Right renal pelvis (tissue), 4 donors: ENCODE measurements around the gene ZDHHC8. TPM values are rescaled to one million over a fixed set of nuclear protein-coding genes. Genes with fewer than 3 reads are reported as not detected.

Source experiments
- DNase-seq, 4 donors: peaks; one replicate each; pipeline ENCODE4 v3.0.0-alpha.2; 2013; ENCODE audit warnings: low read depth in 4 of 4, low spot score in 3 of 4, missing footprints in 1 of 4
- polyA plus RNA-seq, 4 donors: library from polyadenylated mRNA; unstranded; fragments of 120-200 nt; gene quantifications; one replicate each; pipeline ENCODE4 v1.2.1, GENCODE V29; 2013; ENCODE audit not compliant: insufficient read length in 4 of 4

The ZDHHC8 gene
- polyA plus RNA-seq, 4 donors: 34.7 to 55.9 (median 40.9) TPM

DNA sequence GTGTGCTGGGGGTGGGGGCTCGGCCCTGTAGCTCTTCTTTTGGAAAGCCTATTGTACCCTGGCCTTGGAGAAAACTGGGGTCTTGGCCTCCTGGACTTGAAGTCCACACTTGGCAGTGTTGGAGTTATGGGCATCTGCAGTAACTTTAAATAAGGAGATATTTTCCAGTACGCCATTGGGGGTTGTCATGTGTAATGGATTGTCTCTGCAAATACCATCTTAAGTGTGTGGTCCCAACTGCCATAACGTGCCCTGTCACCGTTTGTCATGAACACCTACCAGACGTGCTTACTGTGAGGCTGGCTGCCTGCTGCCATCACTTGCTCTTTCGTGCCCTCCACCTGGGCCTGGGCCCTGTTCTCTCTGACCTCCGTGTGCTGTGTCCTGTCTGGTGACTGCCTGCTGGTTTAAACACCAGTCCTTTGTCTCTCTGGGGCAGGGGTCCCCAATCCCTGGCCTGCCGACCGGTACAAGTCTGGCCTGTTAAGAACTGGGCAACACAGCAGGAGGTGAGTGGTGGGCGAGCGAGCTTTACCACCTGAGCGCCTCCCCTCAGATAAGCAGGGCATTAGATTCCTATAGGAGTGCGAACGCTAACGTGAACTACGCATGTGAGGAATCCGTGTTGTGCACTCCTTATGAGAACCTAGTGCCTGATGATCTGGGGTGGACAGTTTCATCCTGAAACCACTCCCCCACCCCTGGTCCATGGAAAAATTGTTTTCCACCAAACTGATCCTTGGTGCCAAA is 3.6 kb upstream of the ZDHHC8 start:
- DNase-seq: no peak

DNA sequence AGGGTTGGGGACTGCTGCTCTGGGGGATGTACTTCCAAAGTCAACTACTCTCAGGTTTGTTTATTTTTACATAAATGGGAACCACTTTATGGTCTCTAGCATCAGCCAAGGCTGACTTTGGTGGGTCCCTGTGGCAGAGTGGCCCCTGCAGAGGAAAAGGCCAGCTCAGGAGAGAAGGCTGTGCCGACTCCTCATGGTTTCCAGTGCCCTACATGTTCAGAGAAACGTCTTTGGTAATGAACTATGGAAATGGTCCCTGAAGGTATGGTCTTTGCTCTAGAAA is 3.0 kb upstream of the ZDHHC8 start:
- no peak for DNase-seq

DNA sequence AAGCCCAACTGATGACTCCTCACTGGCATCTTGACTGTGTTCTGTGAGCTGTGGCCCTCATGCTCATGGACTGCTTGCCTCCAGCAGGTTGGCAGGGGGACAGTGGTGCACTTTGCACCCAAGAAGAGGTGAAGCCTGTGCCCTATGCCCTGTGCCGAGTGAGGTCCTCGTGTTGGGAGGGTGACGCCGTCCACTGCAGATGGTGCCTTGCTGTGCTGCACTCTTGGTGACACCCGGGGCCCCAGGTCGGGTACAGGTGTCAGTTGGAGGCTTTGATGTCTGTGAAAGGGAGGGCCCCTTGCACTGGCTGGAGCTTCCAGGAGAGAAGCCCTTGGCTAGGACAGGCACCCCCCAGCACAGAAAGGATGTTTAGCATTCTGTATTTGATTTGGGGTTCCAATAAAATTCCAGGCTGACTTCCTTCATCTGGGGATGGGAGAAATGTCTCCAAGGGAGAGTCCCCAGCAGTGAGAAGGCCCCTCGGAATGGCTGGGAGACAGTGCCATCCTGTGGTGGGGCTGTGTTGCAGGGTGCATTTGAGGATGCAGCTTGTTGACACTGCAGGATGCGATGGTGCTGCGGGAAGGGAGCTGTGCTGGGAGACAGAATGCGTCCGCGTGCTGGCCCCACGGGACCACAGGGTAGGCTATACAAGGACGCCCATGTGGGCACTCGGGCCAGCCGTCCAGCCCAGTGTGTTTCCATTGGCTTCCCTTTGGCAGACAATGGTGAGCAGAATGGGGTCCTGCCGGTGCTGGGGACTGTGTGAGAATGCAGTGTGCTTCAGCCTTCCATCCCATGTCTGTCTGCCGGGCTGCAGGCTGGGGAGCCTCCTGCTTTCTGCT is 2.5 kb upstream of the ZDHHC8 start:
- DNase-seq: no peak

DNA sequence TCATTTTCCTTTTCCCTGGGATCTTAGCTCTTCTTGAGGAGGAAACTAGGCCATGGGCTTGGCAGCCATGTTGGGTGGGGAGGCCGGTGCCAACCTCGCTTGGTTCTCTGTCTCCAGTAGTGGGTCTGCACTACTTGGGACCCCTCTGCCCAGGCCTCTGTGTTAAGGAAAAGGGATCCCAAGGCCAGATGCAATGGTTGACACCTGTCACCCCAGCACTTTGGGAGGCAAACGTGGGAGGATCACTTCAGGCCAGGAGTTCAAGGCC is 1.9 kb upstream of the ZDHHC8 start:
- no peak for DNase-seq

DNA sequence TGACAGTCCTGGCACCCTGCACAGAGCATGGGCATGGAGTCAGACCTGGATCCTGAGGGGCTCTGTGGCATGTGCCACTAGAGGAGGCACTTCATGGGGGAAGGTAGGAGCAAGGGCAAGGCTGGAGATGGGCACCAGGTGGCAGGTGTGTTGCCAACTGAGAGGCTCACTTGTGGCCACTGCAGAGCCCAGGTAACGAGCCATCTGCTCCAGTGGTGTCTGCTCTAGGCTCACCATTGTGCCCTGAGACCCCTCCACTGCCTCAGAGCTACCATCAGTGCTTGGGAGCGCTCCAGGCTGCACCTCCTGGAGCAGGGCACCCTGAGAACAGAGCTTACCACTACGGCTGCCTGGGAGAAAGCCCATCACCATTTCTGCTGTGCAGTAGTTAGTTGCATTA is 1.3 kb upstream of the ZDHHC8 start:
- no peak for DNase-seq

DNA sequence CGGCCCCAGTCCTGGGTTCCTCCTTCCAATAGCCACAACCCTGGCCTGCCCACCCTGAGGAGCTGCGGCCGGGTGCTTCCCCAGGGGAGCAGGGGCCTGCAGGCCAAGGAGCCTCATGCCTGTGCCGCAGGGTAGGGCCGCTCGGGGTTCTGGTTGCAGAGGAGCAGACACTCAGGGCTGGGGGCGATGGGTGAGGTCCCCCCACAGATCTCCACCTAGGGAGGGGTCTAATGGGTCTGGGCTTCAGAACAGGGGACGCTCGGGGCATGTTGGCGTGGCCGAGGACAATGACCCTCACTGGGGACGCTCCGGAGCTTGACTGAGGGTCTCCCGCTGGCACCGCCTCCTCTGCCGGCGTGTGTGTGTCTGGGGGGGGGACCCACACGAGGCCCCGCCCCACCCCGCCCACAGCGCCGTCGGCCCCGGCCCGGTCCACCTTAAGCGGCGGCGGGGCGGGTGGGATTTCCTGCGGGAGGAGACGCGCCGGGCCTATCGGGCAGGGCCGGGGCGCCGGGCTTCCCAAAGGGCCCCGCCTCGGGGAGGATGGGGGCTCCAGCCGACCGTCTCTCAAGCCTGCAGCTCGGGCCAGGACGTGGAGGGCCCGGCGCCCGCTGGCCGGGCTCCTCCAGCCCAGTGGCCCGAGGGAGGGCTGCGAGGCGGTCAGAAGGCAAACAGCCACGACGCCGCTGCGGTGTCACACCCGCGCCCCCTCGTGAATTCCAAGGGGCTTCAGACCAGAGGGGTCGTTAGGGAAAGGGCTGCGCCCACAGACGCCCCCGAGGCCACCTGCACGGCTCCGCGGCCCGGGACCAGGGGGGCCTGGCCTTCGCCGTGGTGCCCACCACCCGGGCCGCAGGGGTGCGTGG is 640 bp upstream of the ZDHHC8 start:
- DNase-seq: peak; percentile 54 to 65 (median 62)

DNA sequence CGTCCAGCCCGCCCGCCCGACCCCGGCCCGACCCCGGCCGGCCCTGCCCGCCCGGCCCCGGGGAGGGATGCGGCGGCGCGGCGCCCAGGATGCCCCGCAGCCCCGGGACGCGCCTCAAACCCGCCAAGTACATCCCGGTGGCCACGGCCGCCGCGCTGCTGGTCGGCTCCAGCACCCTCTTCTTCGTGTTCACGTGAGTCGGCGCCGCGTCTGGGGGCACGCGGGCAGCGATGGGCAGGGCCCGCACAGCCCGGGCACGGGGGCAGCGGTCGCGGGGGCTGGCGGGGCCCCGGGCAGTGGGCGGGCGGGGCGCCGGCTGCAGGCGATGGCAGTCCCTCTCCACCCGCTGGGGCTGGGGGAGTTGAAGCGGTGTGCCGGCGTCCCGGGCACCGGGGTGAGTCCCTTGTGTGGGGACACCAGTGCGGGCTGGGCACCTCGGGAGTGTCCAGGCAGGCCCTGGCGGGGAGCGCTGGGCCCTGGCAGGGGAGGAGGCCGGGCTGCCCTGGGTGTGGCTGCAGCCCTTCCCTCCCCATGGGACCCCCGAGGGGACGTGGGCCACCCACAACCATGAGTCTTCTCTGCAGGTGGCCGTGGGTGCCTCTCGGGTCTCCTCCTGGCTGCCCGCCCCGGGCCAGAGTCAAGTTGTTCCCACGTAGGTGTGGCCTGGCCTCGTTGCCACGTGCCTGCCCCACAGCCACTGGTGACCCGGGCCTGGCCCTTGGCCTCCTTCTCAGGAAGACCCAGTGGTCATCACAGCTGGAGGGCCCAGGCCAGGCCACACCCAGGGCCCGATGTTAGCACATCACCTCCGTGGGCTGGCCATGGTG is 468 bp downstream of the ZDHHC8 start:
- no peak for DNase-seq

DNA sequence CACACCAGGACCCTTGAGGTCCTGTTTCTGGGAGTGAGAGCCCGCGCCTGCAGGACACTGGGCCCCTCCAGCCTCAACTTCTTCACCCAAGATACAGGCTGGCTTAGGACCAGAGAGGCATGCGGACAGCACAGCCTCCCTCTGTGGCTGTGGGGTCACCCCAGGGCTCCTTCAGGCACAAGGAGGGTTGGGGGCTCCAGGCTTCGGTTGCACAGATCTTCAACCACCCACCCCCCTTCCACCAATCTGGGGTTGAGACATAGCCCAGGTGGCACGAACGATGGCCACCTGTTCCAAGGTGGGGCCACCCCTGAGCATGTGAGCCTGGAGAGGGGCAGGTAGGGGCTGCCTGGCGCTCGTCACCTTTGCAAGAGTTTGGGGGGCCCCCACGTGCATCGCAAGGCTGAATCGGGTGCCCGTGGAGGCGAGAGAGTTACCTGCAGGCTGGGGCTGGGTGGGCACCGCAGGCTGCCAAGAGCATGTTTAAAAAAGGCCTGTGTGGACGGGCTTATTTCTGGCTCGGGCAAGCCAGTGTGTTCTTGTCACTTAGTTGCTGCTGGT is 1.2 kb downstream of the ZDHHC8 start:
- DNase-seq: no peak

DNA sequence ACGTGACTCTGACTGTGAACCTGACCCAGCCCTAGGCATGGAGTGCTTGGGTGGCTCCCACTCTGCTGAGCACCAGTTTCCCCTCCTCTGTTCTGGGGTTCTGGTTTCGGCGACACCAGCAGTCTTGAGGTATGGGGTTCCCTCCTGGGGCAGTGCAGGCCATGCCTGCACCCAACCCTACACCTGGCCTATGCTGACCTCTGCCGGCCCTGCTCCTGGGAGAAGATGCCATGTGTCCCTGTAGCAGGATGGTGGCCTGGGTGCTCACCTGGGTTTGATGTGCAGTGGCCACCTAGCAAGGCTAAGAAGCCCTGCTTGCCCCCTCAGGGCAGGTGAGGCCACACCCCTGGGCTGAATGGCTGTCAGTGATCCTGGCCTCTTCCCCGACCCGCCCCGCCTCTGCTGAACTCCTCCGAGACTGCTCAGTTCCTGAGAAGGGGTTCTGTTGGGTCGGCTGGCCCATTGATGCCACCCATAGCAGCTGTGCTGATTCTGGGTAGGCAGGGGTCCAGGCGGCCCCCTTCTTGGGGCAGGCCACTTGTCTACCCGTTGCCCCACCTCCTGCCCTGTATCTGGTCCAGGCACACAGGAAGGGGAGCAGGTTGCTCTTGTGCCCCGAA is 2.4 kb downstream of the ZDHHC8 start:
- no peak for DNase-seq

DNA sequence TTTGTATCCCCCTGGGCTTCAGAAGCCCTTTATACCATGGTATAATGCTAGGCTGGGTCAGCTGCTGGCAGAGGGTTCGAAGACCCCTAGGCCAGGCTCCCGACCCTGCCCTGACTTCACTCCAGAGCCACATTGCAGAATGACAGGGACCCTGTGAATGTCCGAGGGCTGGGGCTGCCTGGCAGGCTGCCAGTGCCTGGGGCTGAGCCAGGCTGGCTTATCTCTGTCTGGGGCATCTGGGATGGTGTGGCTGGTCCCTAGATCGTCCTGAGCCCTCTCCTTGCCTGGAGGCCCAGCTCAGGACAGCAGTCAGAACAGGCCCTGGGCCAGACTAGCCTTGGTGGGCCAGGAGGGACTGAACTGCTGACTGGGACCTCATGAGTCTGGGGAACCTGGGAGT is 3.7 kb downstream of the ZDHHC8 start:
- DNase-seq: no peak

DNA sequence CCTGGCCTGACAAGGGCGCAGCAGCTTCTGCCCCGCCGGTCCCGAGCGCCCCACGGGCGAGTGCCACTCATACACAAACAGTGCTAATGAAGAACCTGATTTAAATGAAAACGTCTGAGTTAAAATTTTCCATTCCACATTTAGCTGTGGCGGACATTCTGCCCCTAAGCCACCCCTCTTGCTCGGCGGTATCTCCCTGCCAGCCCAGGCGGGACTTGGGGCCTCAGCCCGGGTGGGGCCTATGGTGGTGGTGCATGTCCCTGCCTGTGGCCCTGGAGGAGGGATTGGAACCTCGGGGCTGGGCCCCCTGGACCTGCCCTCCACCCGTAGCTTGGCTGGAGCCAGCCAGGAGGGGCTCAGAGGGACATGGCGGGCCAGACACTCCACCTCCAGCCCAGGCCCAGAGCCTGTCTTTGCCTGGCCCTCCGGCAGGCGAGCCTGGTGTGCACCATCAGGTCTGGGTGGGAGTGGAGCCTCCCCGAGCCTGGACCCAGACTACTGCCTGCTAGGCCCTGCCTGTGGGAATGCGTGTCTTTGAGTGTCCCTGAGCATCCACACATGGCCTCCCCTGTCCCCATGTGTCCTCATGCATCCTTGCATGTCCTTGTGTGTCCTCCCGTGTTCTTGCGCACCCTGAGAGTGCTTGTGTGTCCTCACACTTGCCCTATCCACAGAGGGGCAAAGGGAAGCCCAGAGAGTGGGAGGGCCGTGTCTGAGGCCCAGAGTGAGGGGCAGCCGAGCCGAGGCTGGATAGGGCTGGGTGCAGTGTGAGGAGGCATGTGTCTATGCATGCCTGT is 4.4 kb downstream of the ZDHHC8 start:
- DNase-seq: no peak

DNA sequence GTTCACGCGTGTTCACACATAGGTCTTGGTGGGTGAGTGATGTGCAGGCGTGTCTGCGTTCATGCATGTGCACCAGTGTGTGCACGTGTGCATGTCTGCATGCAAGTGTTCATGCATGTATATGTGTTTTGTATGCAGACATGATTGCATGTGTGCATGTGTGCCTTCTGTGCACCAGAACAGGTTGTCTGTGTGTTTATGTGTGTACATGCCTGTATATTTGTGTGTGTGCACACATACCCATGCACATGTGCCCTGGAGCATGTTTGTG is 4.9 kb downstream of the ZDHHC8 start:
- DNase-seq: no peak

DNA sequence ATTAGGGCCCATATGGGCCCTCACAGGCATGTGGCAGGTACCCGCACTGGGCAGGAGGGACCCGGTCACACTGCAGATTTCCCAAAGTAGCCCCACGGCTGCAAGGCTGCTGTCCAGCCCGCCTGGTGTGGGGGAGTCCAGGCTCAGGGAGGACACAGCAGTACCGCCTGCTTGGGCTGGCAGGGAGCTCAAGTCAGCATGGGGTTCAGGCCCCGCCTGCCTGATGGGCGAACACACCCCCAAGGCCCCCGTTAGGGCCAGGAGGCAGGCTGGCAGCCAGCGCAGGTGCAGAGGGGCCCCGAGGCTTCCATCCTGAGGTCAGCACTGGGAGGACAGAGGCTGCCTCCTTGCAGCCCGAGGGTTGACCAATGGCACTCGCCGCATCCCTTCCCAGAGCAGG is 5.5 kb downstream of the ZDHHC8 start:
- DNase-seq: no peak

DNA sequence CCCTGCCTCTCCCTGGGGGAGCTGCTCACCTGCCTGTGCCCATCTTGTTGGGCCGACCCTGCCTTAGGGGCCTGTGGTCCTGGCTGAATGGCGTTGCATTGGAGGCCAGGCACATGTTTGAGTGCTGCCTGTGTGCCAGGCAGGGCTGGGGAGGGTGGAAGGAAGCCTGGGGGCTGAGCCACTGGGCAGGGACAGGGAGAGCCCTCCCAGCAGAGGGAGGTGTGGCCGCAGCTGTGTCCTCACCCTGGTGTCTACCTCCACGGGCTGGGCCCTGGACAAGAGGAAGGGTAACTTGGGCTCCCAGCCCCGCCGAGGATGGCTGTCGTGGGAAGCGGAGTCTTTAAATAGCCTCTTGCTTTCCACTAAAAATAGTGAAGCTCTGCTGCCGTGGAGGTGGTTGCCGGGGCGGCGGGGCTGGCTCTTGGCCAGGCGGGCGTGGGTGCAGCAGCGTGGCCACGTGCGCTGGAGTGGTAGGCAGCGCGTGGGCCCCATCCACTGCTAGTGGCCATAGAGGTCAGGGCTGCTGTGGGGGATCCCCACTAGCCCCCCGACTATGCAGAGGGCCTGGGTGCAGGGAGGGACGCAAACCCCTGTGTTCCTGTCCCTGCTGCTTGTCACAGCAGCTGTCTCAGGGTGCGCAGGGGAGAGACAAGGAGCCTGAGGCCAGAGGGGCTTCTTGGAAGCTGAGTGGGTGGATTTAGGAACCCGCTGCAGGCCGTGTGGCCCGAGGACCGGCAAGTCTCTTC is 6.2 kb downstream of the ZDHHC8 start:
- no peak for DNase-seq

DNA sequence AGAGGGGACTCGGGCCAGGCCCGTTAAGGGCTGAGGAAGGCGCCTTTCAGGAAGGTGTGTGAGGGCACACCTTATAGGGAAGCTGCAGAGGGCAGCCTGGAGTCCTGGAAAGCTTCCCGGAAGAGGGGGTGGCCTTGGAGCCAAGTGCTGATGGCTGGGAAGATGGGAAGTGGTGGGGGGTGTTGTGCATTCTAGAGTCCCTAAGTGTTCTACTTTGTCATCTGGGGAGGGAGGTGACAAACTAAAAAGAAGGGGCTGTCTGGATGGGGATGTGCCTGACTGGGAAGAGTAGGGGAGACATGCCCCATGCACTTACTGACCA is 6.8 kb downstream of the ZDHHC8 start:
- DNase-seq: no peak

DNA sequence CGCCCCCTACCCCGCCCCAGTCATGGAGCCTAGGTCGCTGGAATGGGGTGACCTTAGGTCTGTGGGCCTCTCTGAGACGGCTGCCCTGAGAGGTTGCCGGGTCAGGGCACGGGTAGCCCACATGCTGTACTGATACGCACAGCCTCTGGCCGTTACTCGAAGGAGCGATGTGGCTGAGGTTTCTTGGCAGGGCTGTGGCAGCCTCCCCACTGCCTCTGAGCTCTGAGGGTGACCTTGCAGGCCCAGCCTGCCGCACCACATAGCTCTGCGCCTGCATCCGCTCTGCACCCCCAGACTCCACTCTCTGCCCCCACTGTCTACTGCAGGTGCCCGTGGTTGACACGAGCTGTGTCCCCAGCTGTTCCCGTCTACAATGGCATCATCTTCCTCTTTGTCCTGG is 7.3 kb downstream of the ZDHHC8 start:
- DNase-seq: no peak

DNA sequence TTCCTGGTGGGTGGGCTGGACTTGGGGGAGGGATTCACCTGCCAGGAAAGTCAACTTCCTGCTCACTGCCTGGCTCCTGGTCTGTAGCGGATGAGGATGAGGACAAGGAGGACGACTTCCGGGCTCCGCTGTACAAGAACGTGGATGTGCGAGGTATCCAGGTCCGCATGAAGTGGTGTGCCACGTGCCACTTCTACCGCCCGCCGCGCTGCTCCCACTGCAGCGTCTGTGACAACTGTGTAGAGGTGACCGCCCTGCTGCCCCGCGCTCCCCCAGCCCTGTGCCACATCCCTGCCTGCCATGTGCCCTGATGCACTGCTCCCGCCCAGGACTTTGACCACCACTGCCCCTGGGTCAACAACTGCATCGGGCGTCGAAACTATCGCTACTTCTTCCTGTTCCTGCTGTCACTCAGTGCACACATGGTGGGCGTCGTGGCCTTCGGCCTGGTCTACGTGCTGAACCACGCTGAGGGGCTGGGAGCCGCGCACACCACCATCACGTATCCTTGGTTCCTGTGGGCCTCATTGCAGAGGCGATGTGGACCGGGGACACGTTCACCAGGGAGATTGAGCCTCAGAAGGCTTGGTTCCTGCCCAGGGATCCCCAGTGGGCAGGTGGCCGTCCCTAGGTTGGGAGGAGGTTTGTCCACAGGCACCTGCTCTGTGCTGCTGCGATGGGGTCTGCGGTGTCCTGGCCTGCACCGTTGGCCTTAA is 7.9 kb downstream of the ZDHHC8 start:
- no peak for DNase-seq

DNA sequence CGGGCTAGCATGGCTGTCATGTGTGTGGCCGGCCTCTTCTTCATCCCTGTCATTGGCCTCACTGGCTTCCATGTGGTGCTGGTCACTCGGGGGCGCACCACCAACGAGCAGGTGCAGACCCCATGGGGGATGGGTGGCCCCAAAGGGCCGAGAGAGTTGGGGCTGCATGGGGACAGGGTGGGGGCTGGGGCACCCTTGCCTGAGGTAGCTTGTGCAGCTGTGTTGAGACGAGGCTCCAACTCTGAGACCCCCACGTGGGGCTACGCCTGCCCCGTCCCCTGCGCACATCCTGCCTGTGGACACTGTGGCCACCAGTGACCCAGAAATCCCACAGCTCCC is 8.5 kb downstream of the ZDHHC8 start:
- no peak for DNase-seq
